Neuronal stem cell (in vitro differentiated cells): ENCODE results near the gene SCNN1G.

ENCODE experiments used
- DNase-seq: peaks from one replicate; pipeline ENCODE4 v3.0.0-alpha.2; 2013; ENCODE audit warnings: low spot score
- H2AFZ ChIP-seq: one replicate; pipeline ENCODE4 v1.6.1; 2013; ENCODE audit warnings: mild to moderate bottlenecking, low read length, inconsistent platforms
- H2AK5ac ChIP-seq: 2 replicates; pipeline ENCODE4 v1.6.1; 2013; ENCODE audit warnings: low read depth, mild to moderate bottlenecking, inconsistent platforms, low read length, moderate library complexity, mixed read lengths
- H2BK120ac ChIP-seq: 2 replicates; pipeline ENCODE4 v1.6.1; 2013; ENCODE audit warnings: low read depth, mild to moderate bottlenecking, inconsistent platforms, low read length, moderate library complexity, mixed read lengths
- H2BK12ac ChIP-seq: one replicate; pipeline ENCODE4 v1.6.1; 2013; ENCODE audit warnings: low read length, inconsistent platforms
- H2BK15ac ChIP-seq: 2 replicates; pipeline ENCODE4 v1.6.1; 2013; ENCODE audit warnings: mild to moderate bottlenecking, low read length, inconsistent platforms, mixed read lengths
- H2BK5ac ChIP-seq: one replicate; pipeline ENCODE4 v1.6.1; 2013; ENCODE audit warnings: inconsistent platforms, mild to moderate bottlenecking, low read length, moderate library complexity
- H3K14ac ChIP-seq: one replicate; pipeline ENCODE4 v1.6.1; 2013; ENCODE audit warnings: low read length, inconsistent platforms
- H3K18ac ChIP-seq: 2 replicates; pipeline ENCODE4 v1.6.1; 2013; ENCODE audit warnings: low read length, inconsistent platforms
- H3K23ac ChIP-seq: 2 replicates; pipeline ENCODE4 v1.6.1; 2013; ENCODE audit warnings: low read depth, mild to moderate bottlenecking, mixed read lengths, low read length, inconsistent platforms; ENCODE audit not compliant: poor library complexity
- H3K27ac ChIP-seq: replicated peaks from 3 replicates; pipeline ENCODE4 v1.5.1; 2013; ENCODE audit warnings: low read length, inconsistent platforms
- H3K27me3 ChIP-seq, 3 experiments: 2 replicates each; pipeline ENCODE4 v1.6.1; 2013; ENCODE audit warnings: low read length in 3 of 3, mild to moderate bottlenecking in 2 of 3, inconsistent platforms in 1 of 3, low read depth in 1 of 3, mixed read lengths in 1 of 3, moderate library complexity in 1 of 3; ENCODE audit not compliant: control insufficient read depth in 3 of 3, insufficient read depth in 3 of 3
- H3K36me3 ChIP-seq, 2 donors: replicated peaks in 1 of 2; 2 replicates each; pipeline ENCODE4 v1.6.1; 2013; ENCODE audit warnings: low read length in 2 of 2; ENCODE audit not compliant: control insufficient read depth in 2 of 2, insufficient read depth in 2 of 2
- H3K4ac ChIP-seq: 2 replicates; pipeline ENCODE4 v1.6.1; 2013; ENCODE audit warnings: inconsistent platforms, mild to moderate bottlenecking, low read length, moderate library complexity
- H3K4me1 ChIP-seq, 2 donors: 1 replicate in 1 of 2; 2 replicates in 1 of 2; pipeline ENCODE4 v1.6.1; 2013; ENCODE audit warnings: low read length in 2 of 2, low read depth in 1 of 2; ENCODE audit not compliant: control insufficient read depth in 2 of 2, insufficient read depth in 1 of 2
- H3K4me2 ChIP-seq: one replicate; pipeline ENCODE4 v1.6.1; 2013; ENCODE audit warnings: mild to moderate bottlenecking, low read length, inconsistent platforms; ENCODE audit not compliant: insufficient read depth, poor library complexity, severe bottlenecking
- H3K4me3 ChIP-seq, 2 donors: 2 replicates each; pipeline ENCODE4 v1.5.1; 2013; ENCODE audit warnings: low read length in 2 of 2, mild to moderate bottlenecking in 2 of 2, inconsistent platforms in 1 of 2, moderate library complexity in 1 of 2
- H3K79me1 ChIP-seq: one replicate; pipeline ENCODE4 v1.6.1; 2013; ENCODE audit warnings: low read depth, mild to moderate bottlenecking, inconsistent platforms, low read length, moderate library complexity
- H3K9ac ChIP-seq: one replicate; pipeline ENCODE4 v1.6.1; 2013; ENCODE audit warnings: mild to moderate bottlenecking, low read depth, low read length, inconsistent platforms; ENCODE audit not compliant: poor library complexity
- H3K9me3 ChIP-seq, 2 donors: replicated peaks in 1 of 2; 2 replicates each; pipeline versions ENCODE3 to v1.6.1; 2013; ENCODE audit warnings: low read length in 2 of 2, mild to moderate bottlenecking in 2 of 2, inconsistent platforms in 1 of 2, low read depth in 1 of 2, mixed read lengths in 1 of 2, moderate library complexity in 1 of 2; ENCODE audit not compliant: control insufficient read depth in 2 of 2, insufficient read depth in 1 of 2
- H4K8ac ChIP-seq: one replicate; pipeline ENCODE4 v1.6.1; 2013; ENCODE audit warnings: low read depth, mild to moderate bottlenecking, inconsistent platforms, low read length, moderate library complexity
- H4K91ac ChIP-seq: one replicate; pipeline ENCODE4 v1.6.1; 2013; ENCODE audit warnings: low read length, low read depth, mild to moderate bottlenecking, inconsistent platforms; ENCODE audit not compliant: poor library complexity
- WGBS, 2 donors: extraction: QIAGEN DNeasy Blood & Tissue Kit; methylation state at CpG; one replicate each; pipeline ENCODE4 v1.1.7; 2013; ENCODE audit warnings: missing lambda C conversion rate in 2 of 2, mixed read lengths in 1 of 2; ENCODE audit not compliant: insufficient read length in 2 of 2, insufficient replicate concordance in 1 of 2; ENCODE audit errors: extremely low coverage in 2 of 2; 5-methylcytosine and 5-hydroxymethylcytosine counted together

Gene SCNN1G

DNA sequence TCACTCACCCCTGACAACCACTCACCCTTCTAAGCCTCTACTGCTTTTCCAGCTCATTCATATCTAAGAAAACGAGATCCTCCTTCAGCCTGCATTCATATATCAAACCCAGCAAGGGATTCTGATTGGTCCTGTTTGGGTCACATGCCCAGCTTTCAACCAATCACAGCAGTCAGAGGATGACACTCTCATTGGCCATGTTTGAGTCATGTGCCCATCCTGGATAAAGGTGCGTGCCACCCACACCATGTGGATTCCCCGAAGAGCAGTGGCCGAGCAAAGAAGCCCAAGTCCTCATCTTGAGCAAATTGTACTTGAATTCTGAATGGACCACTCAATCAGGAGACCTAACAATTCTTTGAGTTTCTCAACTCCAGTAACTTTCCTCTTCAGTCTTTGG, 45.0 kb downstream of the SCNN1G start:
- Histone ChIP-seq H3K4me3 (no peak overlapping the region), H3K4me1 (peaks cover 0 to 2% of the 10 kb centered on the region in 2 donors), H2AK5ac (no peak overlapping the region), H3K23ac (no peak overlapping the region), H3K14ac (no peak overlapping the region), H3K79me1 (no peaks in the 10 kb centered on the region), H3K36me3 (no peaks in the 10 kb centered on the region), H3K27ac (no peak overlapping the region), H3K4ac (no peak overlapping the region), H4K91ac (no peak overlapping the region), H2BK5ac (no peak overlapping the region), H2BK120ac (no peak overlapping the region), H3K18ac (no peak overlapping the region), H2BK12ac (no peak overlapping the region), H3K9me3 (no peaks in the 10 kb centered on the region), H3K4me2 (no peak overlapping the region), H4K8ac (no peak overlapping the region), H2AFZ (no peak overlapping the region), H3K27me3 (no peaks in the 10 kb centered on the region), H2BK15ac (no peak overlapping the region), H3K9ac (no peak overlapping the region)
- no peak for DNase-seq
- no CpG with 5 or more reads among the region's 4 CpGs for WGBS, 2 donors

DNA sequence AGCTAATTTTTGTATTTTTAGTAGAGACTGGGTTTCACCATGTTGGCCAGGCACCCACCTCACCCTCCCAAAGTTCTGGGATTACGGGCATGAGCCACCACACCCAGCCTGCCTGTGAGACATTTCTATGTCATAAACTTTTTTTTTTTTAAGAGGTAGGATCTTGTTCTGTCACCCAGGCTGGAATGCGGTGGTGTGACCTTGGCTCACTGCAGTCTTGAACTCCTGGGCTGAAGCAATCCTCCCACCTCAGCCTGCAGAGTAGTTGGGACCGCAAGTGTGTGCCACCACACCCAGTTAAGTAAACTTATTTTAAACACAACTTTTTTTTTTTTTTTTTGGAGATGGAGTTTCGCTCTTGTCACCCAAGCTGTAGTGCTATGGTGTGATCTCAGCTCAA, 47.2 kb downstream of the SCNN1G start:
- Histone ChIP-seq H3K9me3 (no peaks in the 10 kb centered on the region), H2BK5ac (no peak overlapping the region), H2BK15ac (no peak overlapping the region), H3K4me3 (no peak overlapping the region), H4K8ac (no peak overlapping the region), H2BK120ac (no peak overlapping the region), H3K4me2 (no peak overlapping the region), H3K27ac (no peak overlapping the region), H3K36me3 (no peaks in the 10 kb centered on the region), H3K4ac (no peak overlapping the region), H2AK5ac (no peak overlapping the region), H3K18ac (no peak overlapping the region), H3K23ac (no peak overlapping the region), H3K79me1 (no peaks in the 10 kb centered on the region), H3K27me3 (no peaks in the 10 kb centered on the region), H3K14ac (no peak overlapping the region), H3K9ac (no peak overlapping the region), H4K91ac (no peak overlapping the region), H3K4me1 (no peaks in the 10 kb centered on the region), H2AFZ (no peak overlapping the region), H2BK12ac (no peak overlapping the region)
- WGBS, 2 donors, result no CpG with 5 or more reads among the region's 4 CpGs
- DNase-seq, result no peak

DNA sequence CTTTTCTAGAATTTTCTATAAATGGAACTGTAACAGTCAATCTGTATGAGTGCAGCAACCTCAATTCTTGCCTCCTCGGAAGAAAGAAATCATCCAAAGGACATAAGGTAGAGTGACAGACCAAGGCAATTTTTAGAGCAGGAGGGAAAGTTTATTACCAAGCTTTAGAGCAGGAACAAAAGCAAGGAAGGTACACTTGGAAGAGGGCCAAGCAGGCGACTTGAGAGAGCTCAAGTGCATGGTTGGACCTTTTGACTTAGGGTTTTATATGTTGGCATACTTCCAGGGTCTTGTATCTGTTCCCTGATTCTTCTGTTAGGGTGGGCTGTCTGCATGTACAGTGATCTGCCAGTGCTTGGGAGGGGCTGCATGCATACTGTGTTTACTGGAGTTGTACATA, 50.3 kb downstream of the SCNN1G start:
- no peak overlapping the region for H2BK15ac ChIP-seq
- H3K4me2 ChIP-seq, result no peak overlapping the region
- no peak for DNase-seq
- no peak overlapping the region for H4K91ac ChIP-seq
- H3K9ac ChIP-seq, result no peak overlapping the region
- H3K4me3 ChIP-seq, result no peak overlapping the region
- no peak overlapping the region for H3K27ac ChIP-seq
- H3K9me3 ChIP-seq, result no peaks in the 10 kb centered on the region
- H4K8ac ChIP-seq, result no peak overlapping the region
- H3K18ac ChIP-seq, result no peak overlapping the region
- no peak overlapping the region for H3K23ac ChIP-seq
- no peak overlapping the region for H3K14ac ChIP-seq
- H2AFZ ChIP-seq, result no peak overlapping the region
- no peak overlapping the region for H2BK120ac ChIP-seq
- H2BK12ac ChIP-seq, result no peak overlapping the region
- no peak overlapping the region for H2AK5ac ChIP-seq
- no peak overlapping the region for H2BK5ac ChIP-seq
- H3K36me3 ChIP-seq, result no peaks in the 10 kb centered on the region
- H3K4ac ChIP-seq, result no peak overlapping the region
- H3K79me1 ChIP-seq, result no peaks in the 10 kb centered on the region
- no peaks in the 10 kb centered on the region for H3K4me1 ChIP-seq
- H3K27me3 ChIP-seq, result no peaks in the 10 kb centered on the region
- WGBS, 2 donors, result no CpG with 5 or more reads among the region's 2 CpGs

DNA sequence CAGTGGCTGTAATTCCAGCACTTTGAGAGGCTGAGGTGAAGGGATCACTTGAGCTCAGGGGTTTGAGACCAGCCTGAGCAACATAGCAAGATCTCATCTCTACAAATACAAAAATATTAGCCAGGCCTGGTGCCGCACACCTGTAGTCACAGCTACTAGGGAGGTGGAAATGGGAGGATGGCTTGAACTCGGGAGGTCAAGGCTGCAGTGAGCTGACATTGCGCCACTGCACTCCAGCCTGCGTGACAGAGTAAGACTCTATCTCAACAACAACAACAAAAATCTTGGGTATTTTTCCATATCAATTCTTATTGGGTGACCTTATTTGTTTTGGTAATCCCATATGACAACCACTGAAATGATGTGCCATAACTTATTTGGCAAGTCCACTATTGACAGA, 52.6 kb downstream of the SCNN1G start:
- no peak for DNase-seq
- Histone ChIP-seq H3K9ac (no peak overlapping the region), H3K4me2 (no peak overlapping the region), H3K23ac (no peak overlapping the region), H2BK120ac (no peak overlapping the region), H3K27me3 (no peaks in the 10 kb centered on the region), H3K4ac (no peak overlapping the region), H3K27ac (no peak overlapping the region), H3K4me3 (no peak overlapping the region), H2BK15ac (no peak overlapping the region), H3K14ac (no peak overlapping the region), H4K91ac (no peak overlapping the region), H2AFZ (no peak overlapping the region), H3K79me1 (no peaks in the 10 kb centered on the region), H2BK5ac (no peak overlapping the region), H3K18ac (no peak overlapping the region), H3K4me1 (no peaks in the 10 kb centered on the region), H4K8ac (no peak overlapping the region), H2AK5ac (no peak overlapping the region), H3K36me3 (no peaks in the 10 kb centered on the region), H2BK12ac (no peak overlapping the region), H3K9me3 (no peaks in the 10 kb centered on the region)
- no CpG with 5 or more reads among the region's 4 CpGs for WGBS, 2 donors
